Liver (tissue), 9 donors: ENCODE data around the gene ABCG8. TPM values are rescaled to one million over a fixed set of nuclear protein-coding genes. Genes with fewer than 3 reads are reported as not detected.

ENCODE experiments used
- DNase-seq: peaks from one replicate; pipeline ENCODE4 v3.0.0-alpha.2; 2017; ENCODE audit warnings: low spot score
- H3K27ac ChIP-seq, 2 donors: one replicate each; pipeline ENCODE4 v1.7.0; 2013; ENCODE audit warnings: inconsistent platforms in 2 of 2, low read length in 2 of 2, control low read depth in 1 of 2, low read depth in 1 of 2, mild to moderate bottlenecking in 1 of 2
- H3K27me3 ChIP-seq, 4 donors: one replicate each; pipeline versions ENCODE4 v1.6.1 to v1.7.0; 2013; ENCODE audit warnings: low read length in 3 of 4, inconsistent platforms in 1 of 4, mild to moderate bottlenecking in 1 of 4, moderate library complexity in 1 of 4; ENCODE audit not compliant: control insufficient read depth in 4 of 4, insufficient read depth in 4 of 4
- H3K36me3 ChIP-seq, 4 donors: one replicate each; pipeline versions ENCODE4 v1.6.1 to v1.7.0; 2013; ENCODE audit warnings: low read length in 3 of 4, mild to moderate bottlenecking in 3 of 4, low read depth in 1 of 4, moderate library complexity in 1 of 4; ENCODE audit not compliant: control insufficient read depth in 4 of 4, insufficient read depth in 3 of 4
- H3K4me1 ChIP-seq, 4 donors: one replicate each; pipeline versions ENCODE4 v1.6.1 to v1.7.0; 2013; ENCODE audit warnings: low read length in 3 of 4, mild to moderate bottlenecking in 3 of 4, moderate library complexity in 1 of 4; ENCODE audit not compliant: control insufficient read depth in 4 of 4, insufficient read depth in 4 of 4
- H3K4me3 ChIP-seq, 3 donors: one replicate each; pipeline versions ENCODE4 v1.6.1 to v1.7.0; 2013; ENCODE audit warnings: low read length in 3 of 3, control low read depth in 1 of 3, low read depth in 1 of 3, mild to moderate bottlenecking in 1 of 3
- H3K9ac ChIP-seq, 2 donors: one replicate each; pipeline ENCODE4 v1.7.0; 2013; ENCODE audit warnings: low read length in 2 of 2, mild to moderate bottlenecking in 2 of 2, moderate library complexity in 2 of 2, control low read depth in 1 of 2, low read depth in 1 of 2
- H3K9me3 ChIP-seq, 4 donors: one replicate each; pipeline versions ENCODE4 v1.6.1 to v1.7.0; 2013; ENCODE audit warnings: low read length in 3 of 4; ENCODE audit not compliant: control insufficient read depth in 4 of 4
- EGR1 ChIP-seq, 2 donors: IDR thresholded peaks; 2 replicates each; pipeline ENCODE4 v1.6.1; 2016 to 2018; ENCODE audit warnings: antibody characterized with exemption in 2 of 2, low read depth in 2 of 2
- FOXA1 ChIP-seq: IDR thresholded peaks from 2 replicates; pipeline ENCODE4 v1.6.1; 2016; ENCODE audit warnings: antibody characterized with exemption
- FOXA2 ChIP-seq: IDR thresholded peaks from 2 replicates; pipeline ENCODE4 v1.6.1; 2016; ENCODE audit warnings: antibody characterized with exemption
- GABPA ChIP-seq, 2 donors: IDR thresholded peaks in 1 of 2; conservative IDR thresholded peaks in 1 of 2; 2 replicates each; pipeline ENCODE4 v1.6.1; 2016; ENCODE audit warnings: antibody characterized with exemption in 2 of 2, mild to moderate bottlenecking in 1 of 2, moderate library complexity in 1 of 2
- HNF4A ChIP-seq, 2 donors: conservative IDR thresholded peaks; 2 replicates each; pipeline ENCODE4 v1.6.1; 2016; ENCODE audit warnings: antibody characterized with exemption in 2 of 2, mild to moderate bottlenecking in 2 of 2
- JUND ChIP-seq, 2 donors: IDR thresholded peaks; 2 replicates each; pipeline ENCODE4 v1.6.1; 2016; ENCODE audit warnings: antibody characterized with exemption in 2 of 2
- SP1 ChIP-seq: IDR thresholded peaks from 2 replicates; pipeline ENCODE4 v1.6.1; 2018; ENCODE audit warnings: antibody characterized with exemption, mild to moderate bottlenecking
- WGBS: extraction: QIAGEN DNeasy Blood & Tissue Kit; methylation state at CpG from one replicate; pipeline ENCODE4 v1.1.7; 2013; 5-methylcytosine and 5-hydroxymethylcytosine counted together
- polyA plus RNA-seq, 2 donors: library from polyadenylated mRNA; stranded (reverse) in 1 of 2; unstranded in 1 of 2; fragments of 200-250 nt in 1 of 2; fragments of >200 nt in 1 of 2; fragmentation: Nextera tagmentation in 1 of 2; extraction: Ambion mirVana in 1 of 2; gene quantifications; one replicate each; pipeline versions ENCODE4 v1.2.1 to v1.2.3, GENCODE V29; 2013 to 2015
- total RNA-seq, 2 donors: library from RNA; depleted of rRNA; stranded (reverse); fragments of >200 nt; gene quantifications; one replicate each; pipeline ENCODE4 v1.2.3, GENCODE V29; 2014
- TF ChIP-seq, protein P1 (sequence below): IDR thresholded peaks from 2 replicates; pipeline ENCODE4 v1.6.1; 2016; ENCODE audit warnings: antibody characterized with exemption
- TF ChIP-seq, protein P2 (sequence below): IDR thresholded peaks from 2 replicates; pipeline ENCODE4 v1.6.1; 2016; ENCODE audit warnings: antibody characterized with exemption, mild to moderate bottlenecking
- donor health status: healthy.
- donor health status: healthy.
- donor health status: healthy.
- donor health status: healthy.
- donor health status: healthy.

Gene ABCG8
- total and polyA plus RNA-seq, 4 donors, result 16.8 to 81.2 (median 37.5) TPM

GRCh38 chr2:43814711-43815110, 24.1 kb upstream of the ABCG8 start:
- Histone ChIP-seq H3K36me3 (peaks cover 0 to 16% (median 6%) of the 10 kb centered on the region in 4 donors), H3K27ac (no peak overlapping the region), H3K27me3 (no peaks in the 10 kb centered on the region), H3K4me1 (peaks cover 2 to 22% (median 4%) of the 10 kb centered on the region in 4 donors), H3K4me3 (no peak overlapping the region), H3K9ac (no peak overlapping the region), H3K9me3 (no peaks in the 10 kb centered on the region)
- 93% methylated on average over 3 of the region's 3 CpGs for WGBS
- no peak for DNase-seq
- no peak for TF ChIP-seq JUND (IDR thresholded peaks at IDR 0.05)
- TF ChIP-seq, protein P1, sequence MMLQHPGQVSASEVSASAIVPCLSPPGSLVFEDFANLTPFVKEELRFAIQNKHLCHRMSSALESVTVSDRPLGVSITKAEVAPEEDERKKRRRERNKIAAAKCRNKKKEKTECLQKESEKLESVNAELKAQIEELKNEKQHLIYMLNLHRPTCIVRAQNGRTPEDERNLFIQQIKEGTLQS, result no peak
- no peak for TF ChIP-seq EGR1 (IDR thresholded peaks at IDR 0.05; ENCODE audit: low read depth in 2 of 2)
- TF ChIP-seq FOXA1, result no peak

DNA sequence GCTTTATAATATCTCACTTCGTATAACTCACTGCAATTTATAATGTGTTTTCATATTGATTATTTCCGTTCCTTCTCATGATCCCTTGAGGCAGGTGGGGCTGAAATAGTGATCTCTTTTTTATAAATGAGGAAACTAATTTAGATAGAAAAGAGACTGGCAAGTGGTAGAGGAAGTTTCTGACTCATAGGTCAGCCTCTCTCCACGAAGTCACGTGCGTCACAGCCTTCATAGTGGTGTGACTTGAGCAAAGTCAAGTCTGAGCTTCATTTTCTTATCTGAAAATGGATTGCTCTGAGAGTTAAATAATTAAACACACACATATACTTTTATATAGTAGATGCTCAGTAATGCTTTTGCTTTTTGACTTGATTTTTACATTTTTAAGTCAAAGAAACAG, 20.0 kb upstream of the ABCG8 start:
- H3K9ac ChIP-seq, result no peak overlapping the region
- TF ChIP-seq GABPA (IDR thresholded peaks at IDR 0.05 in 1 of 2, conservative IDR thresholded peaks at IDR 0.05 in 1 of 2), result no peak
- peak in 1 of 2 donors; percentile 38 for TF ChIP-seq JUND (IDR thresholded peaks at IDR 0.05)
- H3K4me1 ChIP-seq, result peaks cover 3 to 32% (median 15%) of the 10 kb centered on the region in 4 donors
- no peaks in the 10 kb centered on the region for H3K27me3 ChIP-seq
- H3K4me3 ChIP-seq, result no peak overlapping the region
- H3K27ac ChIP-seq, result no peak overlapping the region
- DNase-seq, result no peak
- WGBS, result 61% methylated on average over 5 of the region's 5 CpGs
- H3K9me3 ChIP-seq, result no peaks in the 10 kb centered on the region
- peaks cover 0 to 36% (median 19%) of the 10 kb centered on the region in 4 donors for H3K36me3 ChIP-seq

DNA sequence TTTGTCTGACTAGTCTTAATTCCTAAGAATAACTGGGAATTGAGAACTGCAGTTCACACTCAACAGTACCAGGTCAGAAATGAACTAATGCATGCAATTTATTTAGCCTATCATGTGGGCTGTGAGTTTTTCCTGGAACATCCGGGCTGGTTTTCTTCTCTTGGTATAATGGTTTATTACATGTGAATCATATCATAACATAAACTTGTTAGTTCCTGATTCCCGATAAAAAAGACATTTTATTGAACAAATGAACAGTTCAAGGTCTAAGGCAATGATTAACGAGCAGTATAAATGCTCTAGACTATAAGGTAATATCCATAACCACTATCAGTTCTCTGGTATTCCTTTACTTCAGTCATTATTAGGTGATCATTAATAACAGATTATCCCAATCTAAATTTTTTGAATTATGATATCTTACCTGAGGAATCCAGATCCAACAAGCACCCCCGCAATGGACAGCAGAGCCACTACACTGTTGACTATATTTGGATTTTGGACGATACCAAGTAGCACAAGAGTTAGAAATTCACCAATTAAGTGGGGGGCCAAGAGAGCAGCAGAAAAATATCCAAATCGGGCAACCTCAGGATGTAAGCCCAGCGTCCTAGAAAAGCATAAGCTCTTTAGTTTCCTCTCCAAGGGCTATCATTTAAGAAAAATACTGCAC, 19.1 kb upstream of the ABCG8 start:
- no peak for DNase-seq
- no peaks in the 10 kb centered on the region for H3K27me3 ChIP-seq
- WGBS, result 44% methylated on average over 7 of the region's 7 CpGs
- H3K36me3 ChIP-seq, result peaks cover 0 to 36% (median 20%) of the 10 kb centered on the region in 4 donors
- no peaks in the 10 kb centered on the region for H3K9me3 ChIP-seq
- no peak overlapping the region for H3K4me3 ChIP-seq
- H3K4me1 ChIP-seq, result peaks cover 7 to 39% (median 24%) of the 10 kb centered on the region in 4 donors
- H3K27ac ChIP-seq, result no peak overlapping the region
- no peak for TF ChIP-seq FOXA2
- TF ChIP-seq HNF4A (conservative IDR thresholded peaks at IDR 0.05), result peak; percentile 24 to 36
- TF ChIP-seq SP1, result no peak
- TF ChIP-seq, protein P2, sequence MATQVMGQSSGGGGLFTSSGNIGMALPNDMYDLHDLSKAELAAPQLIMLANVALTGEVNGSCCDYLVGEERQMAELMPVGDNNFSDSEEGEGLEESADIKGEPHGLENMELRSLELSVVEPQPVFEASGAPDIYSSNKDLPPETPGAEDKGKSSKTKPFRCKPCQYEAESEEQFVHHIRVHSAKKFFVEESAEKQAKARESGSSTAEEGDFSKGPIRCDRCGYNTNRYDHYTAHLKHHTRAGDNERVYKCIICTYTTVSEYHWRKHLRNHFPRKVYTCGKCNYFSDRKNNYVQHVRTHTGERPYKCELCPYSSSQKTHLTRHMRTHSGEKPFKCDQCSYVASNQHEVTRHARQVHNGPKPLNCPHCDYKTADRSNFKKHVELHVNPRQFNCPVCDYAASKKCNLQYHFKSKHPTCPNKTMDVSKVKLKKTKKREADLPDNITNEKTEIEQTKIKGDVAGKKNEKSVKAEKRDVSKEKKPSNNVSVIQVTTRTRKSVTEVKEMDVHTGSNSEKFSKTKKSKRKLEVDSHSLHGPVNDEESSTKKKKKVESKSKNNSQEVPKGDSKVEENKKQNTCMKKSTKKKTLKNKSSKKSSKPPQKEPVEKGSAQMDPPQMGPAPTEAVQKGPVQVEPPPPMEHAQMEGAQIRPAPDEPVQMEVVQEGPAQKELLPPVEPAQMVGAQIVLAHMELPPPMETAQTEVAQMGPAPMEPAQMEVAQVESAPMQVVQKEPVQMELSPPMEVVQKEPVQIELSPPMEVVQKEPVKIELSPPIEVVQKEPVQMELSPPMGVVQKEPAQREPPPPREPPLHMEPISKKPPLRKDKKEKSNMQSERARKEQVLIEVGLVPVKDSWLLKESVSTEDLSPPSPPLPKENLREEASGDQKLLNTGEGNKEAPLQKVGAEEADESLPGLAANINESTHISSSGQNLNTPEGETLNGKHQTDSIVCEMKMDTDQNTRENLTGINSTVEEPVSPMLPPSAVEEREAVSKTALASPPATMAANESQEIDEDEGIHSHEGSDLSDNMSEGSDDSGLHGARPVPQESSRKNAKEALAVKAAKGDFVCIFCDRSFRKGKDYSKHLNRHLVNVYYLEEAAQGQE, result peak; percentile 93
- no peak overlapping the region for H3K9ac ChIP-seq
